Esophagus muscularis mucosa (tissue), 4 donors: ENCODE data around the gene FKRP.

ENCODE experiments used
- EP300 ChIP-seq: sonication (generic); formaldehyde crosslinking; IDR thresholded peaks from one replicate; pipeline ENCODE4 v1.6.1; 2017; ENCODE audit warnings: antibody characterized with exemption
- POLR2A ChIP-seq: fragments of 450-650 bp; IDR thresholded peaks from one replicate; pipeline ENCODE4 v1.6.1; 2017; ENCODE audit warnings: antibody characterized with exemption, moderate library complexity, mild to moderate bottlenecking, low read depth
- POLR2AphosphoS5 ChIP-seq, 2 donors: sonication (generic); formaldehyde crosslinking; IDR thresholded peaks; one replicate each; pipeline ENCODE4 v1.6.1; 2017; ENCODE audit warnings: antibody characterized with exemption in 2 of 2
- TF ChIP-seq, protein P1 (sequence below), 3 experiments: fragments of 200-600 bp in 2 of 3; fragments of 450-650 bp in 1 of 3; sonication (generic) in 2 of 3; IDR thresholded peaks; one replicate each; pipeline ENCODE4 v1.5.1; 2017 to 2019; ENCODE audit warnings: antibody characterized with exemption in 3 of 3, mild to moderate bottlenecking in 2 of 3, moderate library complexity in 1 of 3

DNA sequence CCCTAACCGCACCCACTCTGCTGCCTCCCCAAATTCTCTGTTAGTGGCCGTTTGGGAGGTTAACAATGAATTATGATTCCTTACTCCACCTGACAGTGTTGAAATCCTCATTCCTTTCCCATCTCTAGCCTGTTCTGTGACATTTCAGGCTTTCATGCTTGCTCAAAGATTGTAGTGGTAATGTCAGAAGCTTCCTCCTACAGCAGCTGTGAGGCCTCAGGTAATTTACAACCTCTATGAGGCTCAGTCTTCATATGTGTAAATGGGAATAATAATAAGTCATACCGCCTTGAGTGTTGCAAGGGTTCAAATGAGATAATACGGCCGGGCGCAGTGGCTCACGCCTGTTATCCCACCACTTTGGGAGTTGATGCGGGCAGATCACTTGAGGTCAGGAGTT is 43.5 kb downstream of the FKRP start:
- TF ChIP-seq, protein P1, sequence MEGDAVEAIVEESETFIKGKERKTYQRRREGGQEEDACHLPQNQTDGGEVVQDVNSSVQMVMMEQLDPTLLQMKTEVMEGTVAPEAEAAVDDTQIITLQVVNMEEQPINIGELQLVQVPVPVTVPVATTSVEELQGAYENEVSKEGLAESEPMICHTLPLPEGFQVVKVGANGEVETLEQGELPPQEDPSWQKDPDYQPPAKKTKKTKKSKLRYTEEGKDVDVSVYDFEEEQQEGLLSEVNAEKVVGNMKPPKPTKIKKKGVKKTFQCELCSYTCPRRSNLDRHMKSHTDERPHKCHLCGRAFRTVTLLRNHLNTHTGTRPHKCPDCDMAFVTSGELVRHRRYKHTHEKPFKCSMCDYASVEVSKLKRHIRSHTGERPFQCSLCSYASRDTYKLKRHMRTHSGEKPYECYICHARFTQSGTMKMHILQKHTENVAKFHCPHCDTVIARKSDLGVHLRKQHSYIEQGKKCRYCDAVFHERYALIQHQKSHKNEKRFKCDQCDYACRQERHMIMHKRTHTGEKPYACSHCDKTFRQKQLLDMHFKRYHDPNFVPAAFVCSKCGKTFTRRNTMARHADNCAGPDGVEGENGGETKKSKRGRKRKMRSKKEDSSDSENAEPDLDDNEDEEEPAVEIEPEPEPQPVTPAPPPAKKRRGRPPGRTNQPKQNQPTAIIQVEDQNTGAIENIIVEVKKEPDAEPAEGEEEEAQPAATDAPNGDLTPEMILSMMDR (IDR thresholded peaks at IDR 0.05), result no peak
- no peak for TF ChIP-seq EP300
- TF ChIP-seq POLR2A, result no peak
- no peak for TF ChIP-seq POLR2AphosphoS5 (IDR thresholded peaks at IDR 0.05)
